SK-N-SH (cell line): Measurements from ENCODE around the gene CACNA2D1. TPM values are rescaled to one million over a fixed set of nuclear protein-coding genes. Genes with fewer than 3 reads are reported as not detected.

ENCODE experiments used
- CTCF ChIA-PET: fragments of 300-600, 350-600 bp; formaldehyde crosslinking; extraction: SDS; loops from one replicate; lab custom pipeline; 2021; lab: Yijun Ruan, JAX
- POLR2A ChIA-PET: fragments of 350-600 bp; sonication (Branson Sonifier 250); formaldehyde crosslinking; extraction: SDS; loops from one replicate; lab custom pipeline; 2020; ENCODE audit warnings: antibody characterized with exemption, inconsistent platforms; lab: Yijun Ruan, JAX
- DNase-seq: peaks from one replicate; pipeline ENCODE4 v3.0.0; 2012
- H2AFZ ChIP-seq: fragments of 200-600 bp; sonication (generic); 2 replicates; pipeline ENCODE4 v1.8.1; 2016; ENCODE audit warnings: antibody characterized with exemption, mild to moderate bottlenecking, low read depth
- H3F3A ChIP-seq: fragments of 200-600 bp; sonication (generic); replicated peaks from 2 replicates; pipeline ENCODE3; 2016; ENCODE audit warnings: antibody characterized with exemption, mild to moderate bottlenecking; ENCODE audit not compliant: insufficient read depth
- H3K27ac ChIP-seq, 2 experiments: fragments of 200-500 bp in 1 of 2; fragments of 200-600 bp in 1 of 2; sonication (Bioruptor generic) in 1 of 2; sonication (generic), shearing (Covaris generic) in 1 of 2; 2 replicates each; pipeline versions ENCODE4 v1.5.1 to v1.6.1; 2014 to 2016; ENCODE audit warnings: low read depth in 2 of 2, inconsistent platforms in 1 of 2, low read length in 1 of 2, mild to moderate bottlenecking in 1 of 2, mixed read lengths in 1 of 2
- H3K27me3 ChIP-seq: fragments of 200-600 bp; sonication (generic), shearing (Covaris generic); 2 replicates; pipeline ENCODE4 v1.6.1; 2016; ENCODE audit warnings: mixed run types; ENCODE audit not compliant: insufficient read depth
- H3K36me3 ChIP-seq, 2 experiments: fragments of 200-500 bp in 1 of 2; fragments of 200-600 bp in 1 of 2; sonication (Bioruptor generic) in 1 of 2; sonication (generic) in 1 of 2; replicated peaks in 1 of 2; 2 replicates each; pipeline versions ENCODE3 to v1.5.1; 2014 to 2016; ENCODE audit warnings: low read length in 1 of 2, mild to moderate bottlenecking in 1 of 2; ENCODE audit not compliant: insufficient read depth in 2 of 2, control insufficient read depth in 1 of 2
- H3K4me1 ChIP-seq, 2 experiments: fragments of 200-500 bp in 1 of 2; fragments of 200-600 bp in 1 of 2; sonication (Bioruptor generic) in 1 of 2; sonication (generic), shearing (Covaris generic) in 1 of 2; 2 replicates each; pipeline versions ENCODE4 v1.5.1 to v1.6.1; 2014 to 2016; ENCODE audit warnings: low read depth in 1 of 2, low read length in 1 of 2, mixed run types in 1 of 2; ENCODE audit not compliant: insufficient read depth in 2 of 2, control insufficient read depth in 1 of 2
- H3K4me2 ChIP-seq: fragments of 200-600 bp; sonication (generic), shearing (Covaris generic); 2 replicates; pipeline ENCODE4 v1.6.1; 2017; ENCODE audit warnings: mixed run types
- H3K4me3 ChIP-seq, 2 experiments: fragments of 200-500 bp in 1 of 2; fragments of 200-600 bp in 1 of 2; sonication (Bioruptor generic) in 1 of 2; sonication (generic), shearing (Covaris generic) in 1 of 2; 2 replicates each; pipeline versions ENCODE4 v1.5.1 to v1.8.1; 2014 to 2016; ENCODE audit warnings: low read depth in 2 of 2, inconsistent platforms in 1 of 2, low read length in 1 of 2, mild to moderate bottlenecking in 1 of 2, mixed read lengths in 1 of 2, moderate library complexity in 1 of 2
- H3K79me2 ChIP-seq: fragments of 200-600 bp; sonication (generic); 2 replicates; pipeline ENCODE4 v1.8.1; 2017; ENCODE audit warnings: mild to moderate bottlenecking; ENCODE audit not compliant: insufficient read depth
- H3K9ac ChIP-seq: fragments of 200-600 bp; sonication (generic); 2 replicates; pipeline ENCODE4 v1.6.1; 2017; ENCODE audit warnings: mixed run types
- H3K9me2 ChIP-seq: fragments of 200-600 bp; sonication (generic); 2 replicates; pipeline ENCODE4 v1.6.1; 2017; ENCODE audit warnings: mixed run types
- H3K9me3 ChIP-seq: fragments of 200-600 bp; sonication (generic); 2 replicates; pipeline ENCODE4 v1.6.1; 2017; ENCODE audit warnings: mixed run types, mild to moderate bottlenecking, moderate library complexity
- H4K20me1 ChIP-seq: fragments of 200-600 bp; sonication (generic); 2 replicates; pipeline ENCODE4 v1.6.1; 2017; ENCODE audit warnings: mild to moderate bottlenecking, mixed run types; ENCODE audit not compliant: insufficient read depth
- ELF1 ChIP-seq: IDR thresholded peaks from 2 replicates; pipeline ENCODE4 v1.4.0; 2012
- FOSL2 ChIP-seq: IDR thresholded peaks from 2 replicates; pipeline ENCODE4 v1.4.0; 2012; ENCODE audit warnings: low read depth, mild to moderate bottlenecking, moderate library complexity, borderline replicate concordance
- FOXJ3 ChIP-seq: sonication (generic); formaldehyde crosslinking; IDR thresholded peaks from 2 replicates; pipeline ENCODE4 v1.5.1; 2020; ENCODE audit warnings: mild to moderate bottlenecking, missing genetic modification reagents
- GABPA ChIP-seq: IDR thresholded peaks from 2 replicates; pipeline ENCODE4 v1.4.0; 2012; ENCODE audit warnings: low read depth, mild to moderate bottlenecking
- JUND ChIP-seq: IDR thresholded peaks from 2 replicates; pipeline ENCODE4 v1.4.0; 2012
- MXI1 ChIP-seq: IDR thresholded peaks from 2 replicates; pipeline ENCODE4 v1.6.1; 2012; ENCODE audit warnings: mild to moderate bottlenecking, low read depth, low read length, improper control_type of control experiment
- NFIC ChIP-seq: IDR thresholded peaks from 2 replicates; pipeline ENCODE4 v1.4.0; 2012; ENCODE audit warnings: borderline replicate concordance
- POLR2AphosphoS5 ChIP-seq: IDR thresholded peaks from 2 replicates; pipeline ENCODE4 v1.6.1; 2012; ENCODE audit warnings: low read depth, low read length
- RCOR1 ChIP-seq: fragments of 150-350 bp; IDR thresholded peaks from 2 replicates; pipeline ENCODE4 v1.6.1; 2017; ENCODE audit warnings: antibody characterized with exemption, low read length
- RXRA ChIP-seq: IDR thresholded peaks from 2 replicates; pipeline ENCODE4 v1.4.0; 2012; ENCODE audit warnings: low read depth, mild to moderate bottlenecking, borderline replicate concordance
- SMC3 ChIP-seq: IDR thresholded peaks from 2 replicates; pipeline ENCODE4 v1.6.1; 2012; ENCODE audit warnings: low read depth, low read length, improper control_type of control experiment
- TAF1 ChIP-seq: IDR thresholded peaks from 2 replicates; pipeline ENCODE4 v1.6.1; 2012; ENCODE audit warnings: low read depth, mild to moderate bottlenecking, low read length, moderate library complexity, borderline replicate concordance
- YY1 ChIP-seq: IDR thresholded peaks from 2 replicates; pipeline ENCODE4 v1.4.0; 2012; ENCODE audit warnings: low read depth, mild to moderate bottlenecking
- WGBS: methylation state at CpG from one replicate; pipeline ENCODE4 v1.1.6; 2017; ENCODE audit warnings: low lambda C conversion rate; 5-methylcytosine and 5-hydroxymethylcytosine counted together
- polyA plus RNA-seq, 3 experiments: library from polyadenylated mRNA; depleted of rRNA; stranded (reverse); fragments of >200 nt; gene quantifications; 2 replicates each; pipeline ENCODE4 v1.2.3, GENCODE V29; 2012
- TF ChIP-seq, protein P1 (sequence below): IDR thresholded peaks from 2 replicates; pipeline ENCODE4 v1.4.0; 2012; ENCODE audit warnings: low read depth, borderline replicate concordance
- TF ChIP-seq, protein P2 (sequence below): fragments of 200-600 bp; sonication (generic); IDR thresholded peaks from 2 replicates; pipeline ENCODE4 v1.6.1; 2017; ENCODE audit warnings: antibody characterized with exemption, mild to moderate bottlenecking, moderate library complexity
- TF ChIP-seq, protein P3 (sequence below): IDR thresholded peaks from 2 replicates; pipeline ENCODE4 v1.4.0; 2012; ENCODE audit warnings: low read depth, borderline replicate concordance

Gene CACNA2D1
- polyA plus RNA-seq, 1 of the 3 experiments (the other 2 are of a cell fraction) = 3.4 TPM

DNA sequence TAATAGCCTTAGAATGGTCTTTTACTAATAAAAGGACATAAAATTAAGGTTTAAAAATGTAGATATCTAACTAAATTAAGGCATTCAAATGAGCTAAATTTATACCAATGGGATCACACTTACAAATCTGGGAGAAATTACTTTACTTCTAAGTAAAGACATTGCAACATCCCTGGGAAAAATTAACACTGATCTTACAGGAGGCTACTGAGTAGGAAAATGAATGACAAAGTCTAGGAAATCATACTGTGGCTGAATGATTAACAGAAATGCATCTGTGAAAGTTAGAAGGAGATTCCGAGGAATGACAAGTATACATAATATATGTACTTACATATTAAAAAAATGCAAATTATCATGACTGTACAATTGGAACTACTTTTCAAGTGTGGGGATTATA lies 38.3 kb downstream of the CACNA2D1 start:
- ChIA-PET CTCF (interaction anchor here (1.0 kb wide), 2 partner anchors 11 to 13 kb away, joined by 3 read pairs; no protein-coding TSS in a partner anchor), POLR2A (no interaction called here)
- H4K20me1 ChIP-seq = no peaks in the 10 kb centered on the region
- peaks cover 0 to under 1% of the 10 kb centered on the region in 2 experiments; a peak in 1 of 4 replicates for H3K4me1 ChIP-seq
- H3K9ac ChIP-seq = no peak overlapping the region
- H2AFZ ChIP-seq = no peak overlapping the region
- H3K4me3 ChIP-seq = no peak overlapping the region
- no peaks in the 10 kb centered on the region for H3K9me2 ChIP-seq
- no peaks in the 10 kb centered on the region for H3K27me3 ChIP-seq
- DNase-seq = no peak
- no peak overlapping the region for H3K4me2 ChIP-seq
- H3K27ac ChIP-seq = no peak overlapping the region
- no peak for TF ChIP-seq NFIC
- TF ChIP-seq TAF1 = no peak
- TF ChIP-seq, protein P1, sequence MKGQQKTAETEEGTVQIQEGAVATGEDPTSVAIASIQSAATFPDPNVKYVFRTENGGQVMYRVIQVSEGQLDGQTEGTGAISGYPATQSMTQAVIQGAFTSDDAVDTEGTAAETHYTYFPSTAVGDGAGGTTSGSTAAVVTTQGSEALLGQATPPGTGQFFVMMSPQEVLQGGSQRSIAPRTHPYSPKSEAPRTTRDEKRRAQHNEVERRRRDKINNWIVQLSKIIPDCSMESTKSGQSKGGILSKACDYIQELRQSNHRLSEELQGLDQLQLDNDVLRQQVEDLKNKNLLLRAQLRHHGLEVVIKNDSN = no peak
- TF ChIP-seq, protein P2, sequence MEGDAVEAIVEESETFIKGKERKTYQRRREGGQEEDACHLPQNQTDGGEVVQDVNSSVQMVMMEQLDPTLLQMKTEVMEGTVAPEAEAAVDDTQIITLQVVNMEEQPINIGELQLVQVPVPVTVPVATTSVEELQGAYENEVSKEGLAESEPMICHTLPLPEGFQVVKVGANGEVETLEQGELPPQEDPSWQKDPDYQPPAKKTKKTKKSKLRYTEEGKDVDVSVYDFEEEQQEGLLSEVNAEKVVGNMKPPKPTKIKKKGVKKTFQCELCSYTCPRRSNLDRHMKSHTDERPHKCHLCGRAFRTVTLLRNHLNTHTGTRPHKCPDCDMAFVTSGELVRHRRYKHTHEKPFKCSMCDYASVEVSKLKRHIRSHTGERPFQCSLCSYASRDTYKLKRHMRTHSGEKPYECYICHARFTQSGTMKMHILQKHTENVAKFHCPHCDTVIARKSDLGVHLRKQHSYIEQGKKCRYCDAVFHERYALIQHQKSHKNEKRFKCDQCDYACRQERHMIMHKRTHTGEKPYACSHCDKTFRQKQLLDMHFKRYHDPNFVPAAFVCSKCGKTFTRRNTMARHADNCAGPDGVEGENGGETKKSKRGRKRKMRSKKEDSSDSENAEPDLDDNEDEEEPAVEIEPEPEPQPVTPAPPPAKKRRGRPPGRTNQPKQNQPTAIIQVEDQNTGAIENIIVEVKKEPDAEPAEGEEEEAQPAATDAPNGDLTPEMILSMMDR = no peak
- TF ChIP-seq FOXJ3 = no peak
- TF ChIP-seq JUND = no peak
- no peak for TF ChIP-seq POLR2AphosphoS5
- no peak for TF ChIP-seq RXRA
- TF ChIP-seq FOSL2 = no peak
- no peak for TF ChIP-seq SMC3
- TF ChIP-seq, protein P3, sequence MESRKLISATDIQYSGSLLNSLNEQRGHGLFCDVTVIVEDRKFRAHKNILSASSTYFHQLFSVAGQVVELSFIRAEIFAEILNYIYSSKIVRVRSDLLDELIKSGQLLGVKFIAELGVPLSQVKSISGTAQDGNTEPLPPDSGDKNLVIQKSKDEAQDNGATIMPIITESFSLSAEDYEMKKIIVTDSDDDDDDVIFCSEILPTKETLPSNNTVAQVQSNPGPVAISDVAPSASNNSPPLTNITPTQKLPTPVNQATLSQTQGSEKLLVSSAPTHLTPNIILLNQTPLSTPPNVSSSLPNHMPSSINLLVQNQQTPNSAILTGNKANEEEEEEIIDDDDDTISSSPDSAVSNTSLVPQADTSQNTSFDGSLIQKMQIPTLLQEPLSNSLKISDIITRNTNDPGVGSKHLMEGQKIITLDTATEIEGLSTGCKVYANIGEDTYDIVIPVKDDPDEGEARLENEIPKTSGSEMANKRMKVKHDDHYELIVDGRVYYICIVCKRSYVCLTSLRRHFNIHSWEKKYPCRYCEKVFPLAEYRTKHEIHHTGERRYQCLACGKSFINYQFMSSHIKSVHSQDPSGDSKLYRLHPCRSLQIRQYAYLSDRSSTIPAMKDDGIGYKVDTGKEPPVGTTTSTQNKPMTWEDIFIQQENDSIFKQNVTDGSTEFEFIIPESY = no peak
- no peak for TF ChIP-seq YY1
- no peak for TF ChIP-seq RCOR1
- no peak for TF ChIP-seq GABPA
- no peak for TF ChIP-seq MXI1
- no peak for TF ChIP-seq ELF1
- no peaks in the 10 kb centered on the region for H3K9me3 ChIP-seq
- H3F3A ChIP-seq = peaks cover 7% of the 10 kb centered on the region
- WGBS = 95% methylated on average over 1 of the region's 1 CpG
- no peaks in the 10 kb centered on the region for H3K36me3 ChIP-seq
- H3K79me2 ChIP-seq = no peaks in the 10 kb centered on the region
